Neural crest cell (in vitro differentiated cells): Measurements from ENCODE around the gene POLR1B. TPM values are rescaled to one million over a fixed set of nuclear protein-coding genes. Genes with fewer than 3 reads are reported as not detected.
A peak's percentile ranks its signal among the peaks of the same experiment; 100 is the strongest.
"Not testable (repeated sequence)": the region's sequence is repeated elsewhere in the genome, so short reads cannot be mapped to it uniquely, and the experiment has no call there.

Source experiments
- DNase-seq: peaks from one replicate; pipeline ENCODE4 v3.0.0; 2021; ENCODE audit warnings: low read depth, mixed read lengths, low spot score
- H3K27ac Mint-ChIP-seq: one replicate; pipeline ENCODE4 v1.8.0; 2021; ENCODE audit warnings: mild to moderate bottlenecking, mixed read lengths; ENCODE audit not compliant: unreplicated experiment
- H3K27me3 Mint-ChIP-seq: 2 replicates; pipeline ENCODE4 v1.8.0; 2021; ENCODE audit warnings: low read depth, mild to moderate bottlenecking, mixed read lengths
- H3K36me3 Mint-ChIP-seq: 2 replicates; pipeline ENCODE4 v1.8.0; 2021; ENCODE audit warnings: low read depth, mild to moderate bottlenecking, mixed read lengths
- H3K4me1 Mint-ChIP-seq: 2 replicates; pipeline ENCODE4 v1.8.0; 2021; ENCODE audit warnings: mixed read lengths
- H3K4me3 Mint-ChIP-seq: one replicate; pipeline ENCODE4 v1.8.0; 2021; ENCODE audit warnings: mild to moderate bottlenecking, mixed read lengths
- H3K9me3 Mint-ChIP-seq: 2 replicates; pipeline ENCODE4 v1.8.0; 2021; ENCODE audit warnings: mixed read lengths
- total RNA-seq: library from RNA; stranded (reverse); gene quantifications from 2 replicates; pipeline ENCODE4 v1.2.1, GENCODE V29; 2021
- TF ChIP-seq, protein P1 (sequence below): fragments of 200-600 bp; sonication (generic); conservative IDR thresholded peaks from 2 replicates; pipeline ENCODE4 v1.5.0; 2021; ENCODE audit warnings: antibody characterized with exemption, mild to moderate bottlenecking

Gene POLR1B
- total RNA-seq, 1 donor from 2014 or later: 39.9 TPM

DNA sequence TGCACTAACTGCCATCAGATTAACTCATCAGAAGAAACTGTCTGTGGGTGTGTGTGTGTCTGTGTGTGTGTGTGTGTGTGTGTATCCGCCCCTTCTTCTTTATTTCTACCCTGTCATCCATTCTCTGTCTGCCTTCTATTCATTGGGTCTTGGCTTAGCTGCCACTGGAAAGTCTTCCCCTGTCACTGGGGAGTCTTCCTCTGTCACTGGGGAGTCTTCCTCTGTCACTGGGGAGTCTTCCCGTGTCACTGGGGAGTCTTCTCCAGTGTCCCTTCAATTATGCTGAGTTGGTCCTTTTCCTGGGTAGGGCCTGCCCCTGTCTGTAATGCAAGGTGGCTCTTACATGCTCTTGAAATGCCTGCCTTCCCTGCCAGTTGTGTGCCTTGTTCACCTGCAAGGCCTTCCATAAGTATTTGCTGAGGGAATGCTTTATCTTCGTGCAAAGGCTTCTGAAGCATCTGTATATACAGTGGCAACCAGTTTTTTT is 18.9 kb upstream of the POLR1B start:
- Mint-ChIP-seq H3K9me3 (no peaks in the 10 kb centered on the region), H3K4me3 (no peak overlapping the region), H3K4me1 (no peaks in the 10 kb centered on the region), H3K36me3 (peaks cover 57% of the 10 kb centered on the region), H3K27me3 (no peaks in the 10 kb centered on the region), H3K27ac (no peak overlapping the region)
- TF ChIP-seq, protein P1, sequence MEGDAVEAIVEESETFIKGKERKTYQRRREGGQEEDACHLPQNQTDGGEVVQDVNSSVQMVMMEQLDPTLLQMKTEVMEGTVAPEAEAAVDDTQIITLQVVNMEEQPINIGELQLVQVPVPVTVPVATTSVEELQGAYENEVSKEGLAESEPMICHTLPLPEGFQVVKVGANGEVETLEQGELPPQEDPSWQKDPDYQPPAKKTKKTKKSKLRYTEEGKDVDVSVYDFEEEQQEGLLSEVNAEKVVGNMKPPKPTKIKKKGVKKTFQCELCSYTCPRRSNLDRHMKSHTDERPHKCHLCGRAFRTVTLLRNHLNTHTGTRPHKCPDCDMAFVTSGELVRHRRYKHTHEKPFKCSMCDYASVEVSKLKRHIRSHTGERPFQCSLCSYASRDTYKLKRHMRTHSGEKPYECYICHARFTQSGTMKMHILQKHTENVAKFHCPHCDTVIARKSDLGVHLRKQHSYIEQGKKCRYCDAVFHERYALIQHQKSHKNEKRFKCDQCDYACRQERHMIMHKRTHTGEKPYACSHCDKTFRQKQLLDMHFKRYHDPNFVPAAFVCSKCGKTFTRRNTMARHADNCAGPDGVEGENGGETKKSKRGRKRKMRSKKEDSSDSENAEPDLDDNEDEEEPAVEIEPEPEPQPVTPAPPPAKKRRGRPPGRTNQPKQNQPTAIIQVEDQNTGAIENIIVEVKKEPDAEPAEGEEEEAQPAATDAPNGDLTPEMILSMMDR: no peak
- no peak for DNase-seq

DNA sequence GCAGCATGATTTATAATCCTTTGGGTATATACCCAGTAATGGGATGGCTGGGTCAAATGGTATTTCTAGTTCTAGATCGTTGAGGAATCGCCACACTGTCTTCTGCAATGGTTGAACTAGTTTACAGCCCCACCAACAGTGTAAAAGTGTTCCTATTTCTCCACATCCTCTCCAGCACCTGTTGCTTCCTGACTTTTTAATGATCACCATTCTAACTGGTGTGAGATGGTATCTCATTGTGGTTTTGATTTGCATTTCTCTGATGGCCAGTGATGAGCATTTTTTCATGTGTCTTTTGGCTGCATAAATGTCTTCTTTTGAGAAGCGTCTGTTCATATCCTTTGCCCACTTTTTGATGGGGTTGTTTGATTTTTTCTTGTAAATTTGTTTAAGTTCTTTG is 18.0 kb upstream of the POLR1B start:
- H3K36me3 Mint-ChIP-seq: peaks cover 60% of the 10 kb centered on the region
- not testable (repeated sequence) for H3K27ac Mint-ChIP-seq

DNA sequence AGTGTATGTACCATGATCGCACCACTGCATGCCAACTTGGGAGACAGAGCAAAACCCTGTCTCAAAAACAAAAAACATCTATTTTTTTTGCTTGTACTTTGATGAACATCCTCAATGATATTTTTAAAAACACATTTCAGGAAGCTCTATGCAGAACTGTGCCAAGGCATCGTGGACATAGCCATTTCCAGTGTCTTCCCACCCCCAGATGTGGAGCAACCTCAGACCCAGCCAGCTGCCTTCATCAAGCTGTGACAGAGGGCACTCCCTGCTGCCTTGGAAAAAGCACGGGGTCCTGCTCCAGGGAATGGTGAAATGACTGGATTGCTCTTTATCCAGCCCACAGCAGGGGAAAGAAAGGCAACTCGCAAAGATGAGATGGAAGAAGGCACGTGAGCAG is 13.7 kb upstream of the POLR1B start:
- no peaks in the 10 kb centered on the region for H3K27me3 Mint-ChIP-seq
- peaks cover 14% of the 10 kb centered on the region for H3K4me1 Mint-ChIP-seq
- DNase-seq: no peak
- H3K36me3 Mint-ChIP-seq: peaks cover 47% of the 10 kb centered on the region
- TF ChIP-seq, protein P1: no peak
- H3K9me3 Mint-ChIP-seq: no peaks in the 10 kb centered on the region
- no peak overlapping the region for H3K4me3 Mint-ChIP-seq
- no peak overlapping the region for H3K27ac Mint-ChIP-seq

More for the DNA sequence above, 18.0 kb upstream of the POLR1B start:
- not testable (repeated sequence) for H3K27me3 Mint-ChIP-seq, H3K4me3 Mint-ChIP-seq, H3K4me1 Mint-ChIP-seq, H3K9me3 Mint-ChIP-seq, DNase-seq

DNA sequence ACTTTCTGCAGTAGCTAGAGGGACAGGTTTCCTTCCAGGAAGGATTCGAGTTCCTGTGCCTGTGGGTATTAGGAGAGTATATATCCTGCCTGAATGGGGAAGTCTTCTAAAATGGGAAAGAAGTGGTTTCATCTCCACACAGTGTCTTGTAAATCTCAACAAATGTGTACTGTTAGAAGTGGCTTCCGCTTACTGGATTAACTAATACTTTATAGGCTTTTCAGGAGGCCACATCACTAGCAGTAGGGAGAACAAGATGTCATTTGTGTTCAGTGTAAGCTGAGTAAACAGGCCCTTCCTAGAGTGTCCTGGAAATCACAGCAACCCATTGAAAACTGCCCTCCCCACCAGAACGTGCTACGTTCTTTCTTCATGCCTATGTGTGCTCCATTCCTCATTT is 12.5 kb upstream of the POLR1B start:
- Mint-ChIP-seq H3K4me1 (peaks cover 14% of the 10 kb centered on the region), H3K4me3 (peak overlapping the region; percentile 41), H3K27ac (peak overlapping the region; percentile 19), H3K36me3 (peaks cover 39% of the 10 kb centered on the region), H3K27me3 (no peaks in the 10 kb centered on the region), H3K9me3 (no peaks in the 10 kb centered on the region)
- no peak for DNase-seq
- TF ChIP-seq, protein P1: no peak

DNA sequence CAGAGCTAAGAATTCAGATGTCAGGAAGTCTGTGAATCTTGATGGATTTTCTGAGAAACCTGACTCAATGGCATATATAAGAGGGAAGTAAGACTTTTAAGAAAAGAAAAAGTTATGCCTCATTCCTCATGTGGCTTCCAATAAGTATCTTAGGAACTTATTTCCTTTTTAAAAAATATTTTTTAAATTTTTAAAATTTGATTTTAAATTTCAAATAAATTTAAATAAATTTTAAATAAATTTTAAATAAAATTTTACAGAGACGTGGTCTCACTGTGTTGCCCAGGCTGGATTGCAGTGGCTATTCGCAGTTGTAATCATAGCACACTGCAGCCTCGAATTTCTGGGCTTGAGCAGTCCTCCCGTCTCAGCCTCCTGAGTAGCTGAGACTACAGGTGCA is 11.5 kb upstream of the POLR1B start:
- H3K4me1 Mint-ChIP-seq: peaks cover 14% of the 10 kb centered on the region
- no peaks in the 10 kb centered on the region for H3K9me3 Mint-ChIP-seq
- no peak overlapping the region for H3K27ac Mint-ChIP-seq
- peaks cover 36% of the 10 kb centered on the region for H3K36me3 Mint-ChIP-seq
- TF ChIP-seq, protein P1: no peak
- no peak overlapping the region for H3K4me3 Mint-ChIP-seq
- H3K27me3 Mint-ChIP-seq: no peaks in the 10 kb centered on the region
- DNase-seq: no peak

DNA sequence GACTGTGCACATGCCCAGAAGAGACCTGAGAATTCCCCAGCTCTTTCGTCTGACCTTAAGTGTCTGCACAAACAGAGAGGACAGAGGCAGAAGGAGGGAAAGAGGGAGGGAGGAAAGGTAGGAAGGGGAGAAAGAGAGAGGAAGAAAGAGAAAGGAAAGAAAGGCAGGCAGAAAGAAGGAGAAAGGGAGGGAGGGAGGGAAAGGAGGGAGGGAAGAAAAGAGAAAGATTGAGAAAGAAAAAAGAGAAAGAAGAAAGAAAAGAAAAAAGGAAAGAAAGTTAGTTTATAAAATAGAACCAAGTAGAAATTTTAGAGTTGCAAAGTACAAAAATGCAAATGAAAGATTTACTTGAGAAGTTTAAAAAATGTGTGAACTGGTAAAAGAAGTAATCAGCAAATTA is 7.4 kb upstream of the POLR1B start:
- H3K27me3 Mint-ChIP-seq: no peaks in the 10 kb centered on the region
- H3K4me1 Mint-ChIP-seq: peaks cover 6% of the 10 kb centered on the region
- DNase-seq: no peak
- TF ChIP-seq, protein P1: no peak
- peaks cover 18% of the 10 kb centered on the region for H3K36me3 Mint-ChIP-seq
- H3K4me3 Mint-ChIP-seq: no peak overlapping the region
- H3K27ac Mint-ChIP-seq: peak overlapping the region; percentile 57
- H3K9me3 Mint-ChIP-seq: no peaks in the 10 kb centered on the region

DNA sequence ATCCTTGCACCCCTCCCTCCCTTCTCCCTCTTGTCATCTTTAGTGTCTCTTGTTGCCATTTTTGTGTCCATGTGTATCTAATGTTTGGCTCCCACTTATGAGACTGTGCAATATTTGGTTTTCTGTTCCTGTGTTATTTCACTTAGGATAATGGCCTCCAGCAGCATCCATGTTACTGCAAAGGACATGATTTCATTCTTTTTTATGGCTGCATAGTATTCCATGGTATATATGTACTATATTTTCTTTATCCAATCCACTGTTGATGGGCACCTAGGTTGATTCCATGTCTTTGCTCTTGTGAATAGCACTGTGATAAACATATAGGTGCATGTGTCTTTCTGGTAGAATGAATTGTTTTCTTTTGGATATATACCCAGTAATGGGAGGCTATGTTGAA is 5.6 kb upstream of the POLR1B start:
- not testable (repeated sequence) for DNase-seq, H3K27me3 Mint-ChIP-seq, H3K36me3 Mint-ChIP-seq, H3K27ac Mint-ChIP-seq, H3K9me3 Mint-ChIP-seq, H3K4me1 Mint-ChIP-seq
- H3K4me3 Mint-ChIP-seq: peak overlapping the region; percentile 29
